ENCODE data around the gene PDE10A. TPM values are rescaled to one million over a fixed set of nuclear protein-coding genes. Genes with fewer than 3 reads are reported as not detected.

Gene PDE10A
- total and polyA plus RNA-seq, 9 of the 15 experiments (the other 6 are each of a cell fraction or from before 2014, with no cell fraction given): 0.04 TPM; not detected in 8

DNA sequence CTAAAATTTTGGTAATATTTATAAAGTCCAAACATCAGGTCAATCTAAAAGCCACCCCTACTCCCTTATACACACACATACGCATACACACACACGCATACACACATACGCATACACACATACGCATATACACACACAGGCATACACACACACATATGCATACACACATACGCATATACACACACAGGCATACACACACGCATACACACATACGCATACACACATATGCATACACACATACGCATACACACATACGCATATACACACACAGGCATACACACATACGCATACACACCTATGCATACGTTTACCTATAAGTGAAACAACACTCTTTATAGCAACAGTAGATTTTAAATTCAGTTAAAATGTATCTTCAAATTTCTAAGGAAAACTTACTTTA, 240.8 kb downstream of the PDE10A start:
- no peaks in the 10 kb centered on the region for H3K36me3 ChIP-seq (ENCODE audit: control insufficient read depth, insufficient read depth, low read length)
- ChIA-PET CTCF (ENCODE audit: low intra/inter-chr PET ratio) (no interaction called here), POLR2A (no interaction called here)
- FAIRE-seq (no peak), ATAC-seq (no peak), DNase-seq (ENCODE audit: extremely low read depth in 1 of 4, low spot score in 3 of 4) (no peak)
- no peak overlapping the region for H3K4me3 ChIP-seq
- H2AFZ ChIP-seq (ENCODE audit: low read depth, low read length): no peak overlapping the region
- H3K27me3 ChIP-seq (ENCODE audit: control insufficient read depth in 2 of 2, insufficient read depth in 2 of 2, low read length in 2 of 2): no peaks in the 10 kb centered on the region
- 17% methylated on average over 11 of the region's 11 CpGs for WGBS (ENCODE audit: insufficient coverage, low coverage, missing lambda C conversion rate)
- no peak overlapping the region for H3K9ac ChIP-seq (ENCODE audit: insufficient read depth in 1 of 2, low read depth in 2 of 2, low read length in 2 of 2)
- H3K9me1 ChIP-seq (ENCODE audit: control insufficient read depth, insufficient read depth, low read length): no peaks in the 10 kb centered on the region
- H4K20me1 ChIP-seq (replicated peaks; ENCODE audit: control insufficient read depth, insufficient read depth, low read length): no peaks in the 10 kb centered on the region
- no TSS peak for BruUV-seq (replicated peaks)
- no peaks in the 10 kb centered on the region for H3K4me1 ChIP-seq (replicated peaks in 1 of 2; ENCODE audit: control insufficient read depth in 2 of 2, insufficient read depth in 2 of 2, low read length in 2 of 2)
- in situ Hi-C loops (cut with MboI) (no loop called here), intact Hi-C loops (cut with micrococcal nuclease) (no loop called here)
- H3K9me3 ChIP-seq (replicated peaks; ENCODE audit: control insufficient read depth, insufficient read depth, low read depth, low read length): no peaks in the 10 kb centered on the region; the same call in 1 of the 2 replicates
- H3K4me2 ChIP-seq (ENCODE audit: insufficient read depth, low read length): no peak overlapping the region
- H3K79me2 ChIP-seq (ENCODE audit: control insufficient read depth, insufficient read depth, low read length): no peaks in the 10 kb centered on the region
- H3K27ac ChIP-seq (ENCODE audit: extremely low read depth, low read depth, low read length): no peak overlapping the region
- TF ChIP-seq TAF1 (IDR thresholded peaks at IDR 0.05; ENCODE audit: control insufficient read depth, extremely low read depth, insufficient read depth, low read length, severe bottlenecking) (no peak), FOXJ2 (tag; IDR thresholded peaks at IDR 0.05) (no peak), ZNF239 (CRISPR knock-in tag; IDR thresholded peaks at IDR 0.05) (no peak), ETS2 (tag; IDR thresholded peaks at IDR 0.05; ENCODE audit: borderline replicate concordance, poor library complexity, severe bottlenecking) (no peak), ZKSCAN3 (CRISPR knock-in tag; IDR thresholded peaks at IDR 0.05) (no peak), ADNP (tag; IDR thresholded peaks at IDR 0.05) (no peak), GATAD2A (IDR thresholded peaks at IDR 0.05) (no peak), POLR2H (tag; IDR thresholded peaks at IDR 0.05; ENCODE audit: low read depth) (no peak), TBL1XR1 (IDR thresholded peaks at IDR 0.05; ENCODE audit: low read length in 2 of 2) (no peak), ASH1L (IDR thresholded peaks at IDR 0.05; ENCODE audit: borderline replicate concordance, low read depth, partially characterized antibody) (no peak), SP2 (IDR thresholded peaks at IDR 0.05; ENCODE audit: extremely low read depth, low read depth, low read length, poor library complexity, severe bottlenecking) (no peak), DDX20 (tag; IDR thresholded peaks at IDR 0.05; ENCODE audit: low read depth) (no peak), CCAR2 (IDR thresholded peaks at IDR 0.05; ENCODE audit: low read depth, low read length) (no peak), POLR3G (IDR thresholded peaks at IDR 0.05; ENCODE audit: extremely low read depth, insufficient read length, insufficient replicate concordance) (no peak), POLR2AphosphoS5 (IDR thresholded peaks at IDR 0.05; ENCODE audit: control insufficient read depth, insufficient read depth, low read depth, low read length) (no peak), BCOR (IDR thresholded peaks at IDR 0.05) (no peak)
- TF ChIP-seq, protein P1, sequence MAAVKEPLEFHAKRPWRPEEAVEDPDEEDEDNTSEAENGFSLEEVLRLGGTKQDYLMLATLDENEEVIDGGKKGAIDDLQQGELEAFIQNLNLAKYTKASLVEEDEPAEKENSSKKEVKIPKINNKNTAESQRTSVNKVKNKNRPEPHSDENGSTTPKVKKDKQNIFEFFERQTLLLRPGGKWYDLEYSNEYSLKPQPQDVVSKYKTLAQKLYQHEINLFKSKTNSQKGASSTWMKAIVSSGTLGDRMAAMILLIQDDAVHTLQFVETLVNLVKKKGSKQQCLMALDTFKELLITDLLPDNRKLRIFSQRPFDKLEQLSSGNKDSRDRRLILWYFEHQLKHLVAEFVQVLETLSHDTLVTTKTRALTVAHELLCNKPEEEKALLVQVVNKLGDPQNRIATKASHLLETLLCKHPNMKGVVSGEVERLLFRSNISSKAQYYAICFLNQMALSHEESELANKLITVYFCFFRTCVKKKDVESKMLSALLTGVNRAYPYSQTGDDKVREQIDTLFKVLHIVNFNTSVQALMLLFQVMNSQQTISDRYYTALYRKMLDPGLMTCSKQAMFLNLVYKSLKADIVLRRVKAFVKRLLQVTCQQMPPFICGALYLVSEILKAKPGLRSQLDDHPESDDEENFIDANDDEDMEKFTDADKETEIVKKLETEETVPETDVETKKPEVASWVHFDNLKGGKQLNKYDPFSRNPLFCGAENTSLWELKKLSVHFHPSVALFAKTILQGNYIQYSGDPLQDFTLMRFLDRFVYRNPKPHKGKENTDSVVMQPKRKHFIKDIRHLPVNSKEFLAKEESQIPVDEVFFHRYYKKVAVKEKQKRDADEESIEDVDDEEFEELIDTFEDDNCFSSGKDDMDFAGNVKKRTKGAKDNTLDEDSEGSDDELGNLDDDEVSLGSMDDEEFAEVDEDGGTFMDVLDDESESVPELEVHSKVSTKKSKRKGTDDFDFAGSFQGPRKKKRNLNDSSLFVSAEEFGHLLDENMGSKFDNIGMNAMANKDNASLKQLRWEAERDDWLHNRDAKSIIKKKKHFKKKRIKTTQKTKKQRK (IDR thresholded peaks at IDR 0.05; ENCODE audit: borderline replicate concordance, low read depth, low read length): no peak
- TF ChIP-seq, protein P2, sequence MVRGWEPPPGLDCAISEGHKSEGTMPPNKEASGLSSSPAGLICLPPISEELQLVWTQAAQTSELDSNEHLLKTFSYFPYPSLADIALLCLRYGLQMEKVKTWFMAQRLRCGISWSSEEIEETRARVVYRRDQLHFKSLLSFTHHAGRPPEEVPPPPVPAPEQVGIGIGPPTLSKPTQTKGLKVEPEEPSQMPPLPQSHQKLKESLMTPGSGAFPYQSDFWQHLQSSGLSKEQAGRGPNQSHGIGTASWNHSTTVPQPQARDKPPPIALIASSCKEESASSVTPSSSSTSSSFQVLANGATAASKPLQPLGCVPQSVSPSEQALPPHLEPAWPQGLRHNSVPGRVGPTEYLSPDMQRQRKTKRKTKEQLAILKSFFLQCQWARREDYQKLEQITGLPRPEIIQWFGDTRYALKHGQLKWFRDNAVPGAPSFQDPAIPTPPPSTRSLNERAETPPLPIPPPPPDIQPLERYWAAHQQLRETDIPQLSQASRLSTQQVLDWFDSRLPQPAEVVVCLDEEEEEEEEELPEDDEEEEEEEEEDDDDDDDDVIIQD (CRISPR knock-in tag; IDR thresholded peaks at IDR 0.05): no peak
